ENCODE results near the gene PSMA6. TPM values are rescaled to one million over a fixed set of nuclear protein-coding genes. Genes with fewer than 3 reads are reported as not detected.
"Not testable (repeated sequence)": the region's sequence is repeated elsewhere in the genome, so short reads cannot be mapped to it uniquely, and the experiment has no call there.

The PSMA6 gene
- total RNA-seq, 1 experiment from 2014 or later = 307 TPM

DNA sequence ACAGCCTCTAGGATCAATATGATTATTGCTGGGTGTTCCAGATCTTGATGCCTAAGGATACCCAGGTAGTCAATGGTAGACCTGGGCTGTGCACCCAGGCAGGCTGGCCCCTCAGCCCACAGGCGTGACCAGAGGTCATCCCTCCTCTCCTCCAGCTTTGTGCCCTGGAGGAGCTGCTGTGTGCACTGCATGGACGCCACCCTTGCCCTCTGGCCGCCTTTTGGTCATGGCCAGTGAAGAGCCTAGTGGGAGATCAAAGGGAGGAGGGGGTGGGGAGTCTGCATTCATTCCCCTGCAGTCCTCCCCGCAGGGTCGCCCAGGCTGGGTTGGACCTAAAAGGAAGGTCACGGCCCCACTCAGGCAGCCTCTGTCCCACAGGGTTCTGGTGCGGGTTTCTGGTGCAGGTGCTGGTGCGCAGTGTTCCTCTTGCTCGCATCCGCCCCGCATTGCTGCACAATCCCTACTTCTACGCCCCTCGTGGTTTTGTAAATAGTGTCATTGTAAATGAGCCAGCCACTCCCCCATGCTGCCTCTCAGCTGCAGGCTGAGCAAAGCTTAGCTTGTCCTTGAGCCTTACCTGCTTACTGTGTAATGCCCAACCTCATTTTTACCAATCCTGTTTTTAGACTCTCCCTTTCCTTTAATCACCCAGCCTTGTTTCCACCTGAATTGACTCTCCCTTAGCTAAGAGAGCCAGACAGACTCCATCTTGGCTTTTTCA, 55.3 kb downstream of the PSMA6 start:
- no TSS peak for BruUV-seq (replicated peaks)
- no peaks in the 10 kb centered on the region for H3K36me3 ChIP-seq (ENCODE audit: low read depth, low read length)
- no peaks in the 10 kb centered on the region for H3K27me3 ChIP-seq (ENCODE audit: low read length)
- H3K9me3 ChIP-seq (ENCODE audit: low read length) = no peaks in the 10 kb centered on the region
- intact Hi-C loops (cut with micrococcal nuclease) = no loop called here
- TF ChIP-seq EZH2 (IDR thresholded peaks at IDR 0.05; ENCODE audit: low read length, unreplicated experiment) = no peak
- TF ChIP-seq, protein P1, sequence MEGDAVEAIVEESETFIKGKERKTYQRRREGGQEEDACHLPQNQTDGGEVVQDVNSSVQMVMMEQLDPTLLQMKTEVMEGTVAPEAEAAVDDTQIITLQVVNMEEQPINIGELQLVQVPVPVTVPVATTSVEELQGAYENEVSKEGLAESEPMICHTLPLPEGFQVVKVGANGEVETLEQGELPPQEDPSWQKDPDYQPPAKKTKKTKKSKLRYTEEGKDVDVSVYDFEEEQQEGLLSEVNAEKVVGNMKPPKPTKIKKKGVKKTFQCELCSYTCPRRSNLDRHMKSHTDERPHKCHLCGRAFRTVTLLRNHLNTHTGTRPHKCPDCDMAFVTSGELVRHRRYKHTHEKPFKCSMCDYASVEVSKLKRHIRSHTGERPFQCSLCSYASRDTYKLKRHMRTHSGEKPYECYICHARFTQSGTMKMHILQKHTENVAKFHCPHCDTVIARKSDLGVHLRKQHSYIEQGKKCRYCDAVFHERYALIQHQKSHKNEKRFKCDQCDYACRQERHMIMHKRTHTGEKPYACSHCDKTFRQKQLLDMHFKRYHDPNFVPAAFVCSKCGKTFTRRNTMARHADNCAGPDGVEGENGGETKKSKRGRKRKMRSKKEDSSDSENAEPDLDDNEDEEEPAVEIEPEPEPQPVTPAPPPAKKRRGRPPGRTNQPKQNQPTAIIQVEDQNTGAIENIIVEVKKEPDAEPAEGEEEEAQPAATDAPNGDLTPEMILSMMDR (conservative IDR thresholded peaks at IDR 0.05; ENCODE audit: low read depth, low read length) = no peak
- no peak for TF ChIP-seq EZH2phosphoT487 (IDR thresholded peaks at IDR 0.05; ENCODE audit: borderline replicate concordance, low read length)
- POLR2A ChIA-PET (ENCODE audit: unreplicated experiment) = no interaction called here
- no peak overlapping the region for H3K4me2 ChIP-seq (ENCODE audit: low read length)
- CTCF ChIA-PET = no interaction called here
- H3K4me3 ChIP-seq (ENCODE audit: low read length) = no peak overlapping the region
- no peaks in the 10 kb centered on the region for H3K9me2 ChIP-seq (replicated peaks; ENCODE audit: low read length)
- peak; percentile 45; the same call in 1 of the 2 replicates for ATAC-seq
- no peaks in the 10 kb centered on the region for H3K4me1 ChIP-seq (ENCODE audit: insufficient read depth, low read length)
- no peaks in the 10 kb centered on the region for H3F3A ChIP-seq (ENCODE audit: low read length, unreplicated experiment)
- no peak for DNase-seq
- no peak overlapping the region for H2AFZ ChIP-seq (ENCODE audit: low read length)
- H4K20me1 ChIP-seq (ENCODE audit: low read length) = no peaks in the 10 kb centered on the region
- no peaks in the 10 kb centered on the region for H3K79me2 ChIP-seq (ENCODE audit: low read length)
- H3K9ac ChIP-seq (ENCODE audit: low read length) = no peak overlapping the region
- no peak overlapping the region for H3K27ac ChIP-seq (ENCODE audit: low read length)

GRCh38 chr14:35348044-35348380, 55.8 kb downstream of the PSMA6 start:
- H2AFZ ChIP-seq (ENCODE audit: low read length); POLR2A ChIA-PET (ENCODE audit: unreplicated experiment); H3K27ac ChIP-seq (ENCODE audit: low read length); H3K4me2 ChIP-seq (ENCODE audit: low read length); H3K79me2 ChIP-seq (ENCODE audit: low read length); intact Hi-C loops (cut with micrococcal nuclease); H3K9me2 ChIP-seq (replicated peaks; ENCODE audit: low read length); BruUV-seq (replicated peaks); H4K20me1 ChIP-seq (ENCODE audit: low read length); H3K4me1 ChIP-seq (ENCODE audit: insufficient read depth, low read length); CTCF ChIA-PET; H3K9me3 ChIP-seq (ENCODE audit: low read length); H3K36me3 ChIP-seq (ENCODE audit: low read depth, low read length); H3F3A ChIP-seq (ENCODE audit: low read length, unreplicated experiment); H3K9ac ChIP-seq (ENCODE audit: low read length); ATAC-seq; H3K27me3 ChIP-seq (ENCODE audit: low read length); DNase-seq; H3K4me3 ChIP-seq (ENCODE audit: low read length): not testable (repeated sequence)

DNA sequence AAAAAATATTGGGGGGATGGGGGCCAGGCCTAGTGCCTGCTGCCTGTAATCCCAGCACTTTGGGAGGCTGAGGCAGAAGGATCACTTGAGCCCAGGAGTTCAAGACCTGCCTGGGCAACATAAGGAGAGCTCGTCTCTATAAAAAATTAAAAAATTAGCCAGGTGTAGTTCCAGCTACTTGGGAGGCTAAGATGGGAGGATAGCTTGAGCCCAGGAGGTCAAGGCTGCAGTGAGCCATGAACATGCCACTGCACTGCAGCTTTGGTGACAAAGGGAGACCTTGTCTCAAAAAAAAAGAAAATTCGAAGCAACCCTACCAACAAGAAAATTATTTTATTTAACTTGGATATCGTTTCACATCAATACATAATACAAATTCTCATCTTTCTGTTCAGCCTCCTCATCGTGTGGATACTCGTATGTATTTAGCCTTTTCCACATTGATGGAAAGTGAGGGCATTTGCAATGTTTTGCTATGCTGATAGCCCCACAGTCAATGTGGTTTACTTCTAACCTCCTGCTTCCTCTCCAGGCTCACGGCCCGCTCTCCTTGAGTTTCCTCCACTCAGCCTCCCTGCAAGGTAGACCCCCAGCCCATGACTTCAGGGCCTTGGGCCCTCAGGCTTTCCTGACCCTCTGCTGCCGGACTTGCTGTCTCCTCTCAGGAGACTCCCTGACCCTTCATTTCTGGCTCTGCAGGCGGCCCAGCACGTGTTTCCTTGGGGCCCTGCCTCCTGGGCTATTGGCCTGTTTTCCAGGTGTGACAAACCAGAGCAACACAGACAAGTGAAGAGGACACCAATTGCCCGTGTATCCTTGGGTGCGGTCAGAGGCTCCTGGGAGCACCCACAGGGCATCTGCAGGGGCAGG, 57.5 kb downstream of the PSMA6 start:
- no peak for ATAC-seq
- no TSS peak for BruUV-seq (replicated peaks)
- Histone ChIP-seq H4K20me1 (ENCODE audit: low read length) (no peaks in the 10 kb centered on the region), H3K27me3 (ENCODE audit: low read length) (no peaks in the 10 kb centered on the region), H3K9me3 (ENCODE audit: low read length) (no peaks in the 10 kb centered on the region), H3F3A (ENCODE audit: low read length, unreplicated experiment) (no peaks in the 10 kb centered on the region), H3K4me1 (ENCODE audit: insufficient read depth, low read length) (peaks cover 12% of the 10 kb centered on the region), H2AFZ (ENCODE audit: low read length) (no peak overlapping the region), H3K36me3 (ENCODE audit: low read depth, low read length) (no peaks in the 10 kb centered on the region), H3K4me2 (ENCODE audit: low read length) (no peak overlapping the region), H3K9me2 (replicated peaks; ENCODE audit: low read length) (no peaks in the 10 kb centered on the region), H3K27ac (ENCODE audit: low read length) (no peak overlapping the region), H3K9ac (ENCODE audit: low read length) (no peak overlapping the region), H3K79me2 (ENCODE audit: low read length) (no peaks in the 10 kb centered on the region), H3K4me3 (ENCODE audit: low read length) (no peak overlapping the region)
- TF ChIP-seq EZH2 (IDR thresholded peaks at IDR 0.05; ENCODE audit: low read length, unreplicated experiment) = no peak
- TF ChIP-seq EZH2phosphoT487 (IDR thresholded peaks at IDR 0.05; ENCODE audit: borderline replicate concordance, low read length) = no peak
- TF ChIP-seq, protein P1 (conservative IDR thresholded peaks at IDR 0.05; ENCODE audit: low read depth, low read length) = no peak
- ChIA-PET CTCF (interaction anchor here (0.7 kb wide), 1 partner anchor 8 kb away, joined by 3 read pairs; no protein-coding TSS in a partner anchor), POLR2A (ENCODE audit: unreplicated experiment) (no interaction called here)
- DNase-seq = no peak
- intact Hi-C loops (cut with micrococcal nuclease) = no loop called here

Measured in PC-3 (cell line).